ENCODE results near the gene NCAPD3.

The NCAPD3 gene

DNA sequence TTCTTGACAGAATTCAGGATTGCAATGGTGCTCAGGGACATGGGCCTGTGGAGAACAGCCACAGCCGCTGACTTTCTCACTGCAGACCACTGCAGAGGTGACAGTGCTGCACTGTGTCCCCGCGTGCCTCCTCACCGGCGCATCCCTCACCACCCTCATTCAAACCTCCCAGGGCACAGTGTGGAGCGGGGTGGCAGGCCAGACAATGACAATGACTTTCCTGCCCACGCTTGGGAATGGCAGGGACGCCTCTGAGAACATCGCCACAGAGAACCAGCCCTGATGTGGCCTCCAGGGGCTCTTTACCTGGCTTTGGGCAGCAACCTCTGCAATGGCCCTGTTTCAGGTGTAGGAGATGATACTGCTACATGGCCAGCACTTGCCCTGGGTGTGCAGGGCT lies 65.7 kb downstream of the NCAPD3 start:
- no peak for DNase-seq

DNA sequence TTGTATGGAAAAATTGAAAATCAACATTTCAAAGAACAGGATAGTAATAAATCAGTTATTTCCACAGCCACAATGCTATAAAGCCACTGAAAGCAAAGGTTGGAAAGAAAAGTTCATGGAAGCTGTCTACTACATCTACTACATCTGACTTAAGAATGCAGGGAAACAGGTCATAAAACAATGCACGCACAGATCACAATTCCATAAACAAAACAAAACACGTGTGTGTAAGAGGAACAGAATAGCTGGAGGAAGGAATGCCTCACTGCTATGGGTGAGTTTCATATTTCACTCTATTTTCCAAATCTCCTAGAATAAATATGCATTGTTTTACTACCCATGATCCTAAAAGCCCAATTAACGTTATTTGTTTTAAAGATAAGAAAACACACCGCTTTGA lies 66.3 kb downstream of the NCAPD3 start:
- DNase-seq = no peak

- no peak for DNase-seq
These were observed 67.6 kb downstream of the NCAPD3 start for GRCh38 chr11:134155946-134156865.

GRCh38 chr11:134155456-134155855 lies 68.3 kb downstream of the NCAPD3 start:
- no peak for DNase-seq

DNA sequence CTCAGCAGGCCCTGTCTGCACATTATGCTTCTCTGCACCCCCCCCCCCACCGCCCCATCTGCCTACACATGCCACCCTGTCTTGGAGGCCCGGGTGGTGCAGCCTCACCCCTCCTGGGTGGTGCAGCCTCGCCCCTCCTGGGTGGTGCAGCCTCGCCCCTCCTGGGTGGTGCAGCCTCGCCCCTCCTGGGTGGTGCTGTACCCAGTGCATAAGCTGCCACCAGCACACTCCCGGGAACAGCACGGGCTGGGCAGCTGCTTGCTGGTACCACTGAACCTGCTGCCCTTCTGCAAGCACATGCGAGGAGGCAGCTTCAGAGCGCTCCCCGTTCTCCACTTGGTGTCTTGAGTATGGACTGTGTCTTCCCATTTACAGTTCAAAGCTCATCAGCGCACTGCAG lies 69.3 kb downstream of the NCAPD3 start:
- DNase-seq = no peak

- no peak for DNase-seq
These were observed 70.4 kb downstream of the NCAPD3 start for GRCh38 chr11:134153147-134153905.

GRCh38 chr11:134152696-134153095 lies 71.1 kb downstream of the NCAPD3 start:
- no peak for DNase-seq

GRCh38 chr11:134151083-134151747 lies 72.6 kb downstream of the NCAPD3 start:
- DNase-seq = no peak

GRCh38 chr11:134150195-134150903 lies 73.4 kb downstream of the NCAPD3 start:
- no peak for DNase-seq

DNA sequence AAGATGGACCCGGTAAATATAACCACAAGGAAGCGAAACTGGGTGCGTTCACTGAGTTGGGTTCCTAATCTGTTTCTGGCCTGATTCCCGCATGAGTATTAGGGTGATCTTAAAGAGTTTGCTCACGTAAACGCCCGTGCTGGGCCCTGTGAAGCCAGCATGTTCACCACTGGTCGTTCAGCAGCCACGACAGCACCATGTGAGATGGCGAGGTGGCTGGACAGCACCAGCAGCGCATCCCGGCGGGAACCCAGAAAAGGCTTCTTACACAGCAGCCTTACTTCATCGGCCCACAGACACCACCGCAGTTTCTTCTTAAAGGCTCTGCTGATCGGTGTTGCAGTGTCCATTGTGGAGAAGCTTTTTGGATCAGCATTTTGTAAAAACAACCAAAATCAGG lies 74.4 kb downstream of the NCAPD3 start:
- no peak for DNase-seq

GRCh38 chr11:134146598-134146997 lies 77.2 kb downstream of the NCAPD3 start:
- DNase-seq = no peak

DNA sequence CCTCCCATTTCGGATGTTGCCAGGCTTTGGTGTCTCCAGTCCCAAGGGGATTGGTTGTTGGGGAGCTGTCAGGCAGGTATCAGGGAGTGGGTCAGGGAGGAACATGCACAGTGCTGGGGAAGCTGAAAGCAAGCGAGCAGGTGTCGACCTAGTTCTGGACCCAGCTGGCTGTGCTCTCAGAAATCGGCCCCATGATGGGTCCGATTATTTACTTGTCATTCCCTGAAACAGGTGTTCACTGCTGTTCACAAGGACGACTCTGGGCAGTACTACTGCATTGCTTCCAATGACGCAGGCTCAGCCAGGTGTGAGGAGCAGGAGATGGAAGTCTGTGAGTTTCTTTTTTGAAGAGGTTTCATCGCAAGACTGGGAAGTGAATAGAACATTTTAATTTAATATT lies 78.1 kb downstream of the NCAPD3 start:
- DNase-seq = peak; percentile 48

DNA sequence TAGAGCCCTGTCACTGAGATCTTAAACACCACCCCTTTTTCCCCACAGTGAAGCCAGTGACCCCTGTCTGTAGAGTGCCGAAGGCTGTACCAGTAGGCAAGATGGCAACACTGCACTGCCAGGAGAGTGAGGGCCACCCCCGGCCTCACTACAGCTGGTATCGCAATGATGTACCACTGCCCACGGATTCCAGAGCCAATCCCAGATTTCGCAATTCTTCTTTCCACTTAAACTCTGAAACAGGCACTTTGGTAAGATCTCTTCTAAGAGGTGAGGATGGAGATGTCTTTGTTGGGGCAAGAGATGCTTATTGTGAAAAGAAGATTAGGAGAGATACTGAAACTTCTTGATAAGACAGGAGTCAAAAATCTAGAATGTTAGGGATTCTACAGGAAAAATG lies 79.0 kb downstream of the NCAPD3 start:
- DNase-seq = no peak

DNA sequence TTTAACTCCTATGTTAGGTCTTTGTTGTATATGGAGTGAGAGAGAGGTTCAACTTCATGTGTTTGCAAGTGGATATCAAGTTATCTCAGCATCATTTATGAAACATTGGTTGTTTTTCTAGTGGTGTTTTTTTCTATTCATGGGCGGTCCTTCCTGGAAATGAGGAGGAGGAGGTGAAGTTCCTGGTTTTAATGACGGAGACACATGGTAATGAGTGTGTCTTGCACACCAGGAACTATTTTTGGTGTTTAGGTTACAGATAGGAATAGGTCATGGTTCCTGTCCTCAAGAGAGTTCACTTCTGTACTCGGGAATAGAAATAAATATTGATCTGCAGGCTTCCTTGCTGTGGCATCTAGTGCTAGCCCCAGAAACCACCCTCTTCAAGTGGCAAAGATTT lies 80.0 kb downstream of the NCAPD3 start:
- no peak for DNase-seq

- DNase-seq = no peak
These were observed 81.2 kb downstream of the NCAPD3 start for GRCh38 chr11:134142536-134142935.

GRCh38 chr11:134140961-134141490 lies 82.7 kb downstream of the NCAPD3 start:
- DNase-seq = no peak

DNA sequence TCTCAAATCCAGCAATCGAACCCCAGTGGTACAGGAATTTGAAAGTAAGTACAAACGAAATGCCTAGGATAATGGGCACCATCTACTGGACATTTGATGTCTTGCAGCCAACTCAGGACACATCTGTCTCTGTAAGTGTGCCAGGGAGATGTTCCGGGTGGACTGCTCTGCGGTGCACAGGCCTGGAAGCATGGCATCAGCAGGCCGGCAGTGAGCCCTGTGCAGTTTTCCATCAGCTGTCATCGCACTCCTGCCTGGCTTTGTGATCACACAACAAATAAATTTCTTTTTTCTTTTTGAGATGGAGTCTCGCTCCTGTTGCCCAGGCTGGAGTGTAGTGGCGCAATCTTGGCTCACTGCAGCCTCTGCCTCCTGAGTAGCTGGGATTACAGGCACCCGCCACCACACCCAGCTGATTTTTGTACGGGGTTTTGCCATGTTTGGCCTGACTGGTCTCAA lies 83.9 kb downstream of the NCAPD3 start:
- peak; percentile 45 for DNase-seq

- no peak for DNase-seq
These were observed 84.4 kb downstream of the NCAPD3 start for GRCh38 chr11:134139303-134139872.

- DNase-seq = no peak
These were observed 85.4 kb downstream of the NCAPD3 start for GRCh38 chr11:134138376-134138775.

DNA sequence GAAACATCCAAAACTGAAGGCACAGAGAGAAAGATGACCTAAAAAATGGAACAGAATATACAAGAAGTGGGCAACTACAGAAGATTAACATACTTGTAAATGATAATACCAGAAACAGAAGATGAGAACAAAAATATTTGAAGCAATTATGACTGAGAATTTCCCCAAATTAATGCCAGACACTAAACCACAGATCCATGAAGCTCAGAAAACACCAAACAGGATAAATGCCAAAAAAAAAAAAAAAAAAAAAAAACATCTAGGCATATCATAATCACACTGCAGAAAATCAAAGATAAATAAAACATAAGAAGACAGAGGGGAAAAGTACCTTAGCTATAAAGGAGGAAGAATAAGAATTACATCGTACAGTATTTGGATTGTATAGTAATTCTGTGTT lies 89.6 kb downstream of the NCAPD3 start:
- DNase-seq = no peak

GRCh38 chr11:134132808-134133207 lies 91.0 kb downstream of the NCAPD3 start:
- no peak for DNase-seq

DNA sequence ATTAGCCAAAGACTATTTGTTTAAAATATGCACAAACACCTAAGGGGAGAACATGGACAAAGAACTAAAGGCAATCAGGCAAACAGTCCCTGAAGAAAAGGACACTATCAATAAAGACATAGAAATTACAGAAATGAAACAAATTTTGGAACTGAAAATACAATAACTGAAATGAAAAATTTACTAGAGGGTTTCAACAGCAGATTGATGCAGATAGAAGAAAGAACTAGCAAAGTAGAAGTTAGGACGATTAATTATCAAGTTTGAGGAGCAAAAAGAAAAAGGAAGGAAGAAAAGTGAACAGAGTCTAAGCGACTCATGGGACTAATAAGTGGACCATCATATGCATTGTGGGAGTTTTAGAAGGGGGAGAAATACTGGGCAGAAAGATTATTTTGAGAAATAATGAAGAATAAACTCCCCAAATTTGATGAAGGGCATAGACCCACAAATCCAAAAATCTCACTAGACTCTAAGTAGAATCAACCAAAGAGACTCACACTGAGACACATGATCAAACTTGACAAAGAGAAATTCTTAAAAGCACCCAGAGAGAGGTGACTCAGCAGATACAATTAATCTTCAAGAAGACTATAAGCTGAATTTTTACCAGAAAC lies 92.0 kb downstream of the NCAPD3 start:
- no peak for DNase-seq

Data from NCI-H1092 (cell line).